OCI-LY7 (cell line): ENCODE measurements around the gene ELF1.

Experiments
- EZH2phosphoT487 ChIP-seq: fragments of 200-600 bp; sonication (generic); IDR thresholded peaks from 2 replicates; pipeline ENCODE4 v1.6.1; 2018; ENCODE audit warnings: low read depth, borderline replicate concordance, mild to moderate bottlenecking, mixed run types, antibody characterized with exemption, low read length, moderate library complexity, mixed read lengths
- TF ChIP-seq, protein P1 (sequence below): fragments of 200-600 bp; sonication (generic); conservative IDR thresholded peaks from 2 replicates; pipeline ENCODE4 v1.5.1; 2014; ENCODE audit warnings: mild to moderate bottlenecking, antibody characterized with exemption, low read length, moderate library complexity, mixed read lengths

GRCh38 chr13:41065078-41065477 lies 46.0 kb upstream of the ELF1 start:
- TF ChIP-seq, protein P1, sequence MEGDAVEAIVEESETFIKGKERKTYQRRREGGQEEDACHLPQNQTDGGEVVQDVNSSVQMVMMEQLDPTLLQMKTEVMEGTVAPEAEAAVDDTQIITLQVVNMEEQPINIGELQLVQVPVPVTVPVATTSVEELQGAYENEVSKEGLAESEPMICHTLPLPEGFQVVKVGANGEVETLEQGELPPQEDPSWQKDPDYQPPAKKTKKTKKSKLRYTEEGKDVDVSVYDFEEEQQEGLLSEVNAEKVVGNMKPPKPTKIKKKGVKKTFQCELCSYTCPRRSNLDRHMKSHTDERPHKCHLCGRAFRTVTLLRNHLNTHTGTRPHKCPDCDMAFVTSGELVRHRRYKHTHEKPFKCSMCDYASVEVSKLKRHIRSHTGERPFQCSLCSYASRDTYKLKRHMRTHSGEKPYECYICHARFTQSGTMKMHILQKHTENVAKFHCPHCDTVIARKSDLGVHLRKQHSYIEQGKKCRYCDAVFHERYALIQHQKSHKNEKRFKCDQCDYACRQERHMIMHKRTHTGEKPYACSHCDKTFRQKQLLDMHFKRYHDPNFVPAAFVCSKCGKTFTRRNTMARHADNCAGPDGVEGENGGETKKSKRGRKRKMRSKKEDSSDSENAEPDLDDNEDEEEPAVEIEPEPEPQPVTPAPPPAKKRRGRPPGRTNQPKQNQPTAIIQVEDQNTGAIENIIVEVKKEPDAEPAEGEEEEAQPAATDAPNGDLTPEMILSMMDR: no peak
- TF ChIP-seq EZH2phosphoT487: no peak
